Measurements from ENCODE around the gene ARHGEF2.

- TF ChIP-seq, protein P1, sequence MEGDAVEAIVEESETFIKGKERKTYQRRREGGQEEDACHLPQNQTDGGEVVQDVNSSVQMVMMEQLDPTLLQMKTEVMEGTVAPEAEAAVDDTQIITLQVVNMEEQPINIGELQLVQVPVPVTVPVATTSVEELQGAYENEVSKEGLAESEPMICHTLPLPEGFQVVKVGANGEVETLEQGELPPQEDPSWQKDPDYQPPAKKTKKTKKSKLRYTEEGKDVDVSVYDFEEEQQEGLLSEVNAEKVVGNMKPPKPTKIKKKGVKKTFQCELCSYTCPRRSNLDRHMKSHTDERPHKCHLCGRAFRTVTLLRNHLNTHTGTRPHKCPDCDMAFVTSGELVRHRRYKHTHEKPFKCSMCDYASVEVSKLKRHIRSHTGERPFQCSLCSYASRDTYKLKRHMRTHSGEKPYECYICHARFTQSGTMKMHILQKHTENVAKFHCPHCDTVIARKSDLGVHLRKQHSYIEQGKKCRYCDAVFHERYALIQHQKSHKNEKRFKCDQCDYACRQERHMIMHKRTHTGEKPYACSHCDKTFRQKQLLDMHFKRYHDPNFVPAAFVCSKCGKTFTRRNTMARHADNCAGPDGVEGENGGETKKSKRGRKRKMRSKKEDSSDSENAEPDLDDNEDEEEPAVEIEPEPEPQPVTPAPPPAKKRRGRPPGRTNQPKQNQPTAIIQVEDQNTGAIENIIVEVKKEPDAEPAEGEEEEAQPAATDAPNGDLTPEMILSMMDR (conservative IDR thresholded peaks at IDR 0.05), result no peak
- TF ChIP-seq EZH2 (IDR thresholded peaks at IDR 0.05; ENCODE audit: low read depth), result no peak
Observed at GRCh38 chr1:155913969-155914757, 64.2 kb downstream of the ARHGEF2 start.

All from PC-9 (cell line).